ENCODE data around the gene RPL36.
"Not testable (repeated sequence)": the region's sequence is repeated elsewhere in the genome, so short reads cannot be mapped to it uniquely, and the experiment has no call there.

The RPL36 gene

GRCh38 chr19:5676105-5676771 lies 13.9 kb upstream of the RPL36 start:
- ATAC-seq, result no peak

GRCh38 chr19:5676772-5677105 lies 13.4 kb upstream of the RPL36 start:
- ATAC-seq, result no peak

- ATAC-seq, result no peak
These were observed 13.0 kb upstream of the RPL36 start for GRCh38 chr19:5677136-5677535.

GRCh38 chr19:5677580-5677979 lies 12.5 kb upstream of the RPL36 start:
- ATAC-seq, result no peak

GRCh38 chr19:5678071-5678718 lies 11.9 kb upstream of the RPL36 start:
- no peak for ATAC-seq

- no peak for ATAC-seq
These were observed 10.6 kb upstream of the RPL36 start for GRCh38 chr19:5679289-5680083.

- no peak for ATAC-seq
These were observed 10.0 kb upstream of the RPL36 start for GRCh38 chr19:5680084-5680436.

- peak; percentile 98 for ATAC-seq
These were observed 9.4 kb upstream of the RPL36 start, which contains the start of the genes HSD11B1L and MICOS13 for GRCh38 chr19:5680437-5681368. Gene HSD11B1L (plus strand): TSS chr19:5681027. CDS start chr19:5684833, 3,806 bp downstream. Gene MICOS13 (minus strand): TSS chr19:5680516. CDS start chr19:5680486, 30 bp downstream.

GRCh38 chr19:5681391-5682106 lies 8.5 kb upstream of the RPL36 start:
- no peak for ATAC-seq

- ATAC-seq, result no peak
These were observed 8.0 kb upstream of the RPL36 start for GRCh38 chr19:5682107-5682482.

- ATAC-seq, result no peak
These were observed 6.8 kb upstream of the RPL36 start for GRCh38 chr19:5683177-5683886.

GRCh38 chr19:5684694-5685430 lies 5.2 kb upstream of the RPL36 start:
- ATAC-seq, result no peak

GRCh38 chr19:5686326-5686646 lies 3.8 kb upstream of the RPL36 start:
- ATAC-seq, result no peak

- ATAC-seq, result peak; percentile 63 to 65
These were observed 3.3 kb upstream of the RPL36 start for GRCh38 chr19:5686647-5687359.

- no peak for ATAC-seq
These were observed 2.5 kb upstream of the RPL36 start for GRCh38 chr19:5687360-5688198.

- not testable (repeated sequence) for ATAC-seq
These were observed 1.7 kb upstream of the RPL36 start for GRCh38 chr19:5688262-5688881.

GRCh38 chr19:5690955-5691821 lies 1.1 kb downstream of the RPL36 start:
- ATAC-seq, result peak in 1 of 2 donors; percentile 1
